Thyroid gland (tissue), 4 donors: Measurements from ENCODE around the gene LTA. TPM values are rescaled to one million over a fixed set of nuclear protein-coding genes. Genes with fewer than 3 reads are reported as not detected.

Source experiments
- DNase-seq, 2 donors: peaks; one replicate each; pipeline ENCODE4 v3.0.0-alpha.2; 2019
- H3K27ac ChIP-seq, 3 donors: fragments of 200-600 bp; sonication (generic); 1 replicate in 2 of 3; 2 replicates in 1 of 3; pipeline ENCODE4 v1.5.1; 2016 to 2019; ENCODE audit warnings: mild to moderate bottlenecking in 1 of 3, moderate library complexity in 1 of 3
- H3K27me3 ChIP-seq: fragments of 200-600 bp; sonication (generic); one replicate; pipeline ENCODE4 v1.5.1; 2019
- H3K36me3 ChIP-seq, 2 donors: fragments of 200-600 bp; sonication (generic); one replicate each; pipeline ENCODE4 v1.5.1; 2016 to 2019
- H3K4me1 ChIP-seq, 2 donors: fragments of 200-600 bp; sonication (generic); one replicate each; pipeline ENCODE4 v1.5.1; 2017 to 2019
- H3K4me3 ChIP-seq, 3 donors: fragments of 200-600 bp; sonication (generic); replicated peaks in 1 of 3; 1 replicate in 2 of 3; 2 replicates in 1 of 3; pipeline ENCODE4 v1.5.1; 2016; ENCODE audit warnings: mild to moderate bottlenecking in 1 of 3
- H3K9me3 ChIP-seq: fragments of 200-600 bp; sonication (generic); one replicate; pipeline ENCODE4 v1.5.1; 2017
- CTCF ChIP-seq, 6 experiments: fragments of 200-600 bp in 3 of 6; fragments of 450-650 bp in 3 of 6; sonication (generic) in 3 of 6; IDR thresholded peaks; one replicate each; pipeline ENCODE4 v1.5.1; 2016 to 2019; ENCODE audit warnings: antibody characterized with exemption in 6 of 6, mild to moderate bottlenecking in 2 of 6, inconsistent platforms in 1 of 6, moderate library complexity in 1 of 6
- POLR2A ChIP-seq, 2 donors: fragments of 450-650 bp; IDR thresholded peaks; one replicate each; pipeline ENCODE4 v1.6.1; 2017; ENCODE audit warnings: antibody characterized with exemption in 2 of 2, mild to moderate bottlenecking in 2 of 2, moderate library complexity in 1 of 2
- WGBS, 2 donors: methylation state at CpG; one replicate each; pipeline ENCODE4 v1.1.5; 2017; 5-methylcytosine and 5-hydroxymethylcytosine counted together
- intact Hi-C: fragments of 100-400 bp; cut with DNase I; formaldehyde crosslinking; loops from one replicate; pipeline ENCODE4 v1.15.1; 2023
- total RNA-seq, 4 donors: library from RNA; depleted of rRNA; stranded (reverse); fragments of >200 nt; gene quantifications; one replicate each; pipeline ENCODE4 v1.2.3, GENCODE V29; 2016

LTA gene
- total RNA-seq, 4 donors from 2014 or later, result not detected

GRCh38 chr6:31619805-31620585 is 47.9 kb downstream of the LTA start:
- TF ChIP-seq CTCF (IDR thresholded peaks at IDR 0.05) (peak in 1 of 6 experiments; percentile 10), POLR2A (IDR thresholded peaks at IDR 0.05) (peak; percentile 76 to 94)
- intact Hi-C loops, result no loop called here
- 0% methylated on average over 50 of the region's 50 CpGs for WGBS, 2 donors

GRCh38 chr6:31620586-31621319 is 48.7 kb downstream of the LTA start, which contains the start of gene PRRC2A:
Gene PRRC2A (plus strand): TSS chr6:31620715. CDS start chr6:31622790, 2,075 bp downstream.
- TF ChIP-seq CTCF (IDR thresholded peaks at IDR 0.05) (no peak), POLR2A (IDR thresholded peaks at IDR 0.05) (peak in 1 of 2 donors; percentile 48)
- H3K36me3 ChIP-seq, result peaks cover 19 to 24% of the 10 kb centered on the region in 2 donors
- H3K4me3 ChIP-seq, result peak within 1 kb of the TSS; percentile 37 to 93 (median 51)
- H3K4me1 ChIP-seq, result peaks cover 9 to 12% of the 10 kb centered on the region in 2 donors
- H3K9me3 ChIP-seq, result no peaks in the 10 kb centered on the region
- peak within 1 kb of the TSS; percentile 97 to 99 (median 97) for H3K27ac ChIP-seq
- intact Hi-C loops, result no loop called here
- no peaks in the 10 kb centered on the region for H3K27me3 ChIP-seq
- 1 to 2% methylated on average over 31 to 37 of the region's 67 CpGs for WGBS, 2 donors
- peak in 1 of 2 donors; percentile 78 for DNase-seq

More at GRCh38 chr6:31619805-31620585, 47.9 kb downstream of the LTA start:
- peaks cover 9 to 12% of the 10 kb centered on the region in 2 donors for H3K4me1 ChIP-seq
- H3K36me3 ChIP-seq, result peaks cover 11 to 17% of the 10 kb centered on the region in 2 donors
- DNase-seq, result peak; percentile 99
- H3K9me3 ChIP-seq, result no peaks in the 10 kb centered on the region
- H3K27me3 ChIP-seq, result no peaks in the 10 kb centered on the region
- H3K27ac ChIP-seq, result peak overlapping the region; percentile 97 to 99 (median 97)
- peak overlapping the region; percentile 6 to 42 (median 19) for H3K4me3 ChIP-seq

- intact Hi-C loops, result no loop called here
- no peaks in the 10 kb centered on the region for H3K27me3 ChIP-seq
- peaks cover 9 to 12% of the 10 kb centered on the region in 2 donors for H3K4me1 ChIP-seq
- DNase-seq, result no peak
- TF ChIP-seq CTCF (IDR thresholded peaks at IDR 0.05), result no peak
- no peak for TF ChIP-seq POLR2A (IDR thresholded peaks at IDR 0.05)
- H3K27ac ChIP-seq, result peak overlapping the region; percentile 88 to 99 (median 97)
- peak overlapping the region; percentile 37 to 93 (median 51) for H3K4me3 ChIP-seq
- peaks cover 26 to 31% of the 10 kb centered on the region in 2 donors for H3K36me3 ChIP-seq
- 19 to 21% methylated on average over 15 of the region's 15 CpGs for WGBS, 2 donors
- no peaks in the 10 kb centered on the region for H3K9me3 ChIP-seq
These were observed 49.3 kb downstream of the LTA start for GRCh38 chr6:31621320-31621939.

GRCh38 chr6:31621991-31622390 is 49.9 kb downstream of the LTA start:
- Histone ChIP-seq H3K4me3 (peak overlapping the region in 2 of 3 donors; percentile 37 to 93), H3K9me3 (no peaks in the 10 kb centered on the region), H3K4me1 (peaks cover 9 to 12% of the 10 kb centered on the region in 2 donors), H3K27ac (peak overlapping the region in 2 of 3 donors; percentile 97 to 99), H3K36me3 (peaks cover 31 to 37% of the 10 kb centered on the region in 2 donors), H3K27me3 (no peaks in the 10 kb centered on the region)
- 32 to 36% methylated on average over 4 of the region's 4 CpGs for WGBS, 2 donors
- intact Hi-C loops, result no loop called here
- no peak for DNase-seq
- TF ChIP-seq POLR2A (IDR thresholded peaks at IDR 0.05) (no peak), CTCF (IDR thresholded peaks at IDR 0.05) (no peak)
